IMR-90 (cell line): Measurements from ENCODE around the gene CYP26A1. TPM values are rescaled to one million over a fixed set of nuclear protein-coding genes. Genes with fewer than 3 reads are reported as not detected.

ENCODE experiments used
- ATAC-seq: fragments of 200-7000 bp; cut with Tn5 transposase; 2 replicates; pipeline ENCODE4 v1.9.1; 2020; ENCODE audit warnings: low read depth, mild to moderate bottlenecking, moderate library complexity
- BruUV-seq: library from RNA; stranded (reverse); fragments of 400-500 nt; replicated peaks from 2 replicates; lab custom pipeline; 2021; lab: Mats Ljungman, UMichigan
- CTCF ChIA-PET: fragments of 300-600 bp; formaldehyde crosslinking; extraction: SDS; loops from one replicate; lab custom pipeline; 2021; ENCODE audit warnings: antibody characterized with exemption; lab: Yijun Ruan, JAX
- POLR2A ChIA-PET: fragments of 300-600 bp; sonication (Branson Sonifier 250); formaldehyde crosslinking; loops from one replicate; lab custom pipeline; 2022; ENCODE audit warnings: antibody characterized with exemption; ENCODE audit not compliant: unreplicated experiment; lab: Charles Lee
- DNase-seq: peaks from one replicate; pipeline ENCODE4 v3.0.0; 2013
- H2AFZ ChIP-seq: replicated peaks from 2 replicates; pipeline ENCODE3; 2013; ENCODE audit warnings: low read length, mild to moderate bottlenecking; ENCODE audit not compliant: poor library complexity
- H2AK5ac ChIP-seq: 2 replicates; pipeline ENCODE4 v1.6.1; 2013; ENCODE audit warnings: low read depth, low read length, inconsistent platforms
- H2AK9ac ChIP-seq: replicated peaks from 2 replicates; pipeline ENCODE3; 2013; ENCODE audit warnings: mild to moderate bottlenecking, low read depth, low read length, moderate library complexity; ENCODE audit not compliant: poor library complexity
- H2BK120ac ChIP-seq: 2 replicates; pipeline ENCODE4 v1.6.1; 2013; ENCODE audit warnings: low read depth, low read length, inconsistent platforms
- H2BK15ac ChIP-seq: 3 replicates; pipeline ENCODE4 v1.6.1; 2013; ENCODE audit warnings: low read depth, low read length, inconsistent platforms
- H2BK20ac ChIP-seq: 2 replicates; pipeline ENCODE4 v1.6.1; 2013; ENCODE audit warnings: low read depth, mild to moderate bottlenecking, inconsistent platforms, low read length, moderate library complexity
- H2BK5ac ChIP-seq: 2 replicates; pipeline ENCODE4 v1.6.1; 2013; ENCODE audit warnings: mild to moderate bottlenecking, low read depth, low read length, inconsistent platforms; ENCODE audit not compliant: poor library complexity, severe bottlenecking
- H3K14ac ChIP-seq: replicated peaks from 2 replicates; pipeline ENCODE4 v1.6.1; 2013; ENCODE audit warnings: low read depth, low read length, inconsistent platforms
- H3K18ac ChIP-seq: 2 replicates; pipeline ENCODE4 v1.6.1; 2013; ENCODE audit warnings: low read depth, low read length, control low read depth
- H3K23ac ChIP-seq: 2 replicates; pipeline ENCODE4 v1.6.1; 2013; ENCODE audit warnings: low read depth, low read length, inconsistent platforms
- H3K27ac ChIP-seq: 2 replicates; pipeline ENCODE4 v1.5.1; 2013; ENCODE audit warnings: mild to moderate bottlenecking, control low read depth, low read length; ENCODE audit not compliant: insufficient read depth
- H3K27me3 ChIP-seq: 2 replicates; pipeline ENCODE4 v1.6.1; 2013; ENCODE audit warnings: low read length; ENCODE audit not compliant: control insufficient read depth, insufficient read depth
- H3K36me3 ChIP-seq: 2 replicates; pipeline ENCODE4 v1.6.1; 2013; ENCODE audit warnings: low read length, mixed read lengths; ENCODE audit not compliant: control insufficient read depth, insufficient read depth
- H3K4ac ChIP-seq: 2 replicates; pipeline ENCODE4 v1.6.1; 2013; ENCODE audit warnings: low read depth, low read length, inconsistent platforms
- H3K4me1 ChIP-seq: 2 replicates; pipeline ENCODE4 v1.6.1; 2013; ENCODE audit warnings: low read length, mixed read lengths; ENCODE audit not compliant: control insufficient read depth, insufficient read depth
- H3K4me2 ChIP-seq: 2 replicates; pipeline ENCODE4 v1.6.1; 2013; ENCODE audit warnings: low read depth, mild to moderate bottlenecking, control low read depth, low read length, moderate library complexity
- H3K4me3 ChIP-seq: 2 replicates; pipeline ENCODE4 v1.5.1; 2013; ENCODE audit warnings: low read depth, mild to moderate bottlenecking, control low read depth, low read length, moderate library complexity; ENCODE audit not compliant: insufficient read depth
- H3K56ac ChIP-seq: 2 replicates; pipeline ENCODE4 v1.6.1; 2013; ENCODE audit warnings: low read length, inconsistent platforms; ENCODE audit not compliant: insufficient read depth; ENCODE audit errors: extremely low read depth
- H3K79me1 ChIP-seq, 2 experiments: 2 replicates each; pipeline ENCODE4 v1.6.1; 2013; ENCODE audit warnings: low read length in 2 of 2, inconsistent platforms in 1 of 2, low read depth in 1 of 2
- H3K9ac ChIP-seq: 2 replicates; pipeline ENCODE4 v1.6.1; 2013; ENCODE audit warnings: low read depth, low read length, control low read depth
- H3K9me1 ChIP-seq: 2 replicates; pipeline ENCODE4 v1.6.1; 2013; ENCODE audit warnings: low read length, inconsistent platforms; ENCODE audit not compliant: insufficient read depth
- H3K9me3 ChIP-seq: 2 replicates; pipeline ENCODE4 v1.6.1; 2013; ENCODE audit warnings: low read length; ENCODE audit not compliant: control insufficient read depth, insufficient read depth
- H4K20me1 ChIP-seq: 2 replicates; pipeline ENCODE4 v1.6.1; 2013; ENCODE audit warnings: low read length, inconsistent platforms; ENCODE audit not compliant: insufficient read depth
- H4K5ac ChIP-seq: 2 replicates; pipeline ENCODE4 v1.6.1; 2013; ENCODE audit warnings: mild to moderate bottlenecking, low read depth, low read length, control low read depth
- H4K8ac ChIP-seq, 2 experiments: 2 replicates each; pipeline ENCODE4 v1.6.1; 2013; ENCODE audit warnings: low read depth in 2 of 2, low read length in 2 of 2, control low read depth in 1 of 2, inconsistent platforms in 1 of 2
- H4K91ac ChIP-seq: 2 replicates; pipeline ENCODE4 v1.6.1; 2013; ENCODE audit warnings: low read depth, low read length, inconsistent platforms; ENCODE audit not compliant: insufficient read depth
- BHLHE40 ChIP-seq: fragments of 150-350 bp; IDR thresholded peaks from 2 replicates; pipeline ENCODE4 v1.6.1; 2016; ENCODE audit warnings: mild to moderate bottlenecking, low read depth, low read length
- CEBPB ChIP-seq: IDR thresholded peaks from 2 replicates; pipeline ENCODE4 v1.6.1; 2012; ENCODE audit warnings: low read depth, low read length, improper control_type of control experiment
- CHD1 ChIP-seq: IDR thresholded peaks from 2 replicates; pipeline ENCODE4 v1.6.1; 2012; ENCODE audit warnings: low read depth, low read length, improper control_type of control experiment
- NFE2L2 ChIP-seq: fragments of 150-350 bp; IDR thresholded peaks from 2 replicates; pipeline ENCODE4 v1.6.1; 2016; ENCODE audit warnings: low read depth, mild to moderate bottlenecking, low read length
- RAD21 ChIP-seq: IDR thresholded peaks from 2 replicates; pipeline ENCODE4 v1.6.1; 2012; ENCODE audit warnings: low read length, improper control_type of control experiment
- RCOR1 ChIP-seq: IDR thresholded peaks from 2 replicates; pipeline ENCODE4 v1.6.1; 2012; ENCODE audit warnings: mild to moderate bottlenecking, low read length, improper control_type of control experiment; ENCODE audit not compliant: insufficient replicate concordance
- SMC3 ChIP-seq: fragments of 150-350 bp; IDR thresholded peaks from 2 replicates; pipeline ENCODE4 v1.6.1; 2016; ENCODE audit warnings: low read depth, mild to moderate bottlenecking, antibody characterized with exemption, low read length, moderate library complexity
- WGBS, 2 experiments: methylation state at CpG; one replicate each; pipeline versions ENCODE4 v1.1.5 to v1.1.7; 2013; ENCODE audit warnings: missing lambda C conversion rate in 2 of 2; ENCODE audit not compliant: insufficient read length in 1 of 2; ENCODE audit errors: extremely low coverage in 2 of 2; 5-methylcytosine and 5-hydroxymethylcytosine counted together
- dilution Hi-C: fragments of 300-500 bp; cut with HindIII; formaldehyde crosslinking; loops from one replicate; pipeline ENCODE4 v1.14.3; 2018; ENCODE audit warnings: low sequenced_read_pairs; ENCODE audit not compliant: unreplicated experiment
- in situ Hi-C: fragments of 300-500 bp; cut with MboI; formaldehyde crosslinking; loops from 3 replicates; pipeline ENCODE4 v1.14.3; 2019; ENCODE audit warnings: low sequenced_read_pairs, inconsistent platforms, mixed read lengths
- intact Hi-C: fragments of 100-400 bp; cut with micrococcal nuclease; formaldehyde crosslinking; loops from 2 replicates; pipeline ENCODE4 v1.10.0; 2022
- polyA plus RNA-seq, 3 experiments: library from polyadenylated mRNA; depleted of rRNA; stranded (reverse); fragments of >200 nt; gene quantifications; 2 replicates each; pipeline ENCODE4 v1.2.3, GENCODE V29; 2012; ENCODE audit warnings: low replicate concordance in 1 of 3
- total RNA-seq: library from RNA; depleted of rRNA; stranded (reverse); fragments of >200 nt; gene quantifications from 2 replicates; pipeline ENCODE4 v1.2.3, GENCODE V29; 2012

The CYP26A1 gene
- total and polyA plus RNA-seq, 2 of the 4 experiments (the other 2 are of a cell fraction), result 0.15 TPM; not detected in 1

DNA sequence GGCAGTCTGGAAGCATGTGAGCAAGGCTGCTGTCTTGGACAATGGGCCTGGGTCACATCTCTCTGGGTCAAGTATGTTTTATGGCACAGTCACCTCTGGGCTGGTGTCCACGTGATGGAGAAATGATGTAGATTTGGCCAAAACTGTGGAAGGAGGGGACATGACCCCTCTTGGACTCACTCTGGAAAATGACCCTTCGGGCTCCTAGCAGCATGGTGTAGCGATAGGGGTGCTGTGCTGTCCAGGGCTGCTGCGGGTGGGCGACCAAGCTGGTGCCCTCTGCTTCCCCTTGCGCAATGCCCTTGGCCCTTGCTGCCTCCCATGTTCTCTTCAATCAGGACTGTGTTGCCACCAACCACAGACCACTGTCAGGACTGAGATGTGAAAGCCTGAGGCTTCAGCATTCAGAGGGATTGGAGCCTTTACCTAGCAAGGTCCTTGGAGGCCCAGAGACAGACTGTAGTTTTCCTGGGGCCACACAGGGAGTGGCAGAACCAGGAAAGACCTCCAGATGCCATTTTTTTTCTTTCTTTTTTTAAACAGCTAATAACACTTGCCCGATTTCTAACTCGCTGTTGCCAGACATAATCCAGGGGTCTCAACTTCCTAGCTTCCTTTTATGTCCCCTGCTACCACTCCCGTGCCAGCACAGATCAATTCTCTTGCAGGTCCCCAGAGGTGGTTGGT is 6.1 kb downstream of the CYP26A1 start:
- H2AFZ ChIP-seq, result peak overlapping the region; percentile 71
- H3K9ac ChIP-seq, result no peak overlapping the region
- no peak overlapping the region for H2BK20ac ChIP-seq
- no peak overlapping the region for H3K23ac ChIP-seq
- BruUV-seq, result no TSS peak
- no peaks in the 10 kb centered on the region for H3K79me1 ChIP-seq
- H3K4me1 ChIP-seq, result peaks cover 2% of the 10 kb centered on the region; the same call in 1 of the 2 replicates
- no peak for ATAC-seq
- in situ Hi-C loops (loop anchor here (5.0 to 10.0 kb wide), 2 partner anchors 212 to 435 kb away; no protein-coding TSS in a partner anchor), dilution Hi-C loops (no loop called here), intact Hi-C loops (loop anchor here (1.0 to 2.0 kb wide), 3 partner anchors 209 to 431 kb away; no protein-coding TSS in a partner anchor)
- H4K5ac ChIP-seq, result no peak overlapping the region
- H4K8ac ChIP-seq, result peak overlapping the region in 1 of 2 experiments; percentile 41; a peak in 1 of 4 replicates
- H3K9me1 ChIP-seq, result no peaks in the 10 kb centered on the region
- H3K56ac ChIP-seq, result no peak overlapping the region
- no peak overlapping the region for H3K4ac ChIP-seq
- H2BK5ac ChIP-seq, result no peak overlapping the region
- no peak overlapping the region for H2AK5ac ChIP-seq
- H2BK120ac ChIP-seq, result no peak overlapping the region; the same call in 1 of the 2 replicates
- H3K4me3 ChIP-seq, result no peak overlapping the region
- H3K9me3 ChIP-seq, result no peaks in the 10 kb centered on the region
- peaks cover 30% of the 10 kb centered on the region for H3K27me3 ChIP-seq
- ChIA-PET CTCF (interaction anchor here (0.7 to 1.4 kb wide), 5 partner anchors 12 to 1832 kb away, joined by 3 to 5 read pairs (median 4); no protein-coding TSS in a partner anchor), POLR2A (interaction anchor here (0.5 kb wide), 1 partner anchor 21 kb away, joined by 3 read pairs; no protein-coding TSS in a partner anchor)
- 0 out of 2 replicates have a peak overlapping the region, but pooled peaks have one; percentile 18 for H3K14ac ChIP-seq
- H4K91ac ChIP-seq, result no peak overlapping the region
- no peak overlapping the region for H2BK15ac ChIP-seq
- H4K20me1 ChIP-seq, result no peaks in the 10 kb centered on the region
- peak overlapping the region; percentile 81 for H3K4me2 ChIP-seq
- H3K18ac ChIP-seq, result no peak overlapping the region
- H3K27ac ChIP-seq, result no peak overlapping the region
- TF ChIP-seq RAD21, result no peak
- TF ChIP-seq CHD1, result no peak
- no peak for TF ChIP-seq SMC3
- no peak for TF ChIP-seq BHLHE40
- TF ChIP-seq NFE2L2, result no peak
- peak; percentile 70 for TF ChIP-seq CEBPB
- TF ChIP-seq RCOR1, result no peak
- 67% methylated on average over 3 of the region's 9 CpGs; no CpG with 5 or more reads in 1 of the 2 experiments for WGBS, 2 experiments
- no peak for DNase-seq
- H3K36me3 ChIP-seq, result no peaks in the 10 kb centered on the region
- H2AK9ac ChIP-seq, result no peak overlapping the region
